ENCODE measurements around the gene FAM43A. TPM values are rescaled to one million over a fixed set of nuclear protein-coding genes. Genes with fewer than 3 reads are reported as not detected.

FAM43A gene
- total and polyA plus RNA-seq, 2 of the 8 experiments (the other 6 are each of a cell fraction or from before 2014, with no cell fraction given): 2.3 to 2.6 TPM

- H3K4ac ChIP-seq (replicated peaks; ENCODE audit: insufficient read length, low read depth, low read length): no peak overlapping the region
- no peak overlapping the region for H3K4me3 ChIP-seq (ENCODE audit: extremely low read depth in 1 of 4, insufficient read depth in 2 of 4, low read depth in 3 of 4, low read length in 4 of 4)
- peaks cover 1% of the 10 kb centered on the region; the same call in 1 of the 2 replicates for H3K23me2 ChIP-seq (ENCODE audit: low read depth, low read length)
- ChIA-PET CTCF (ENCODE audit: partially characterized antibody) (interaction anchor here (0.8 to 2.0 kb wide), 10 partner anchors 9 to 533 kb away, joined by 3 to 7 read pairs (median 3); no protein-coding TSS in a partner anchor), POLR2A (ENCODE audit: partially characterized antibody) (interaction anchor here (0.6 to 0.8 kb wide), 2 partner anchors 111 to 815 kb away, joined by 3 read pairs; no protein-coding TSS in a partner anchor)
- no peak overlapping the region for H2AK5ac ChIP-seq (ENCODE audit: low read depth, low read length)
- DNase-seq (ENCODE audit: low read depth in 1 of 2, low spot score in 2 of 2) (no peak), FAIRE-seq (no peak)
- no peaks in the 10 kb centered on the region for H3K36me3 ChIP-seq (ENCODE audit: control insufficient read depth in 2 of 4, insufficient read depth in 4 of 4, low read length in 3 of 4)
- H3K27ac ChIP-seq (ENCODE audit: low read depth, low read length): no peak overlapping the region
- H4K5ac ChIP-seq (ENCODE audit: insufficient read length, low read depth, low read length): no peak overlapping the region
- H3K9ac ChIP-seq (replicated peaks in 1 of 4; ENCODE audit: extremely low read depth in 1 of 4, low read depth in 3 of 4, low read length in 3 of 4): no peak overlapping the region
- H2BK120ac ChIP-seq (replicated peaks; ENCODE audit: low read depth, low read length): no peak overlapping the region
- no peak overlapping the region for H3K14ac ChIP-seq (ENCODE audit: insufficient read length)
- no peak overlapping the region for H2BK20ac ChIP-seq (ENCODE audit: low read length)
- no peaks in the 10 kb centered on the region for H3K79me1 ChIP-seq (ENCODE audit: low read depth, low read length)
- no peaks in the 10 kb centered on the region for H3K9me3 ChIP-seq (ENCODE audit: insufficient read depth in 2 of 2, low read depth in 1 of 2, low read length in 1 of 2)
- no peaks in the 10 kb centered on the region; a peak in 1 of 7 replicates for H3K4me1 ChIP-seq (replicated peaks in 1 of 4; ENCODE audit: control insufficient read depth in 3 of 4, insufficient read depth in 4 of 4, low read length in 3 of 4)
- no peak overlapping the region for H3K4me2 ChIP-seq (ENCODE audit: insufficient read depth in 1 of 2, low read depth in 2 of 2, low read length in 2 of 2)
- no peak overlapping the region for H3K18ac ChIP-seq (ENCODE audit: extremely low read depth, low read length)
- no peak overlapping the region for H3K23ac ChIP-seq (ENCODE audit: insufficient read length)
- no peak overlapping the region for H3K56ac ChIP-seq (replicated peaks; ENCODE audit: insufficient read length, low read depth, low read length)
- 87% methylated on average over 11 of the region's 11 CpGs; no CpG with 5 or more reads in 1 of the 2 experiments for WGBS, 2 experiments (ENCODE audit: extremely low coverage in 1 of 2, insufficient coverage in 1 of 2, insufficient read length in 1 of 2, insufficient replicate concordance in 2 of 2, low coverage in 1 of 2, low lambda C conversion rate in 2 of 2, missing lambda C conversion rate in 1 of 2)
- H4K91ac ChIP-seq (replicated peaks; ENCODE audit: insufficient read length, low read length): no peak overlapping the region
- no peak overlapping the region for H2BK12ac ChIP-seq (ENCODE audit: low read depth, low read length)
- H2AFZ ChIP-seq (ENCODE audit: low read length): no peak overlapping the region
- no peak overlapping the region for H2BK5ac ChIP-seq (ENCODE audit: low read depth, low read length)
- H3K79me2 ChIP-seq (ENCODE audit: control insufficient read depth in 1 of 2, insufficient read depth in 2 of 2, low read length in 2 of 2): no peaks in the 10 kb centered on the region
- H4K8ac ChIP-seq (ENCODE audit: extremely low read depth, insufficient read depth, low read length): no peak overlapping the region
- no peaks in the 10 kb centered on the region for H4K20me1 ChIP-seq (replicated peaks in 1 of 2; ENCODE audit: control insufficient read depth in 1 of 2, insufficient read depth in 2 of 2, low read length in 2 of 2)
- H2BK15ac ChIP-seq (ENCODE audit: low read length): no peak overlapping the region
- no peaks in the 10 kb centered on the region; a peak in 1 of 7 replicates for H3K27me3 ChIP-seq (replicated peaks in 1 of 4; ENCODE audit: control insufficient read depth in 3 of 4, extremely low read depth in 1 of 4, insufficient read depth in 3 of 4, low read length in 3 of 4)
- TF ChIP-seq FOSL1 (IDR thresholded peaks at IDR 0.05; ENCODE audit: insufficient read depth, low read depth, low read length): no peak
- TF ChIP-seq SP1 (IDR thresholded peaks at IDR 0.05; ENCODE audit: low read depth, low read length): no peak
- no peak for TF ChIP-seq RNF2 (IDR thresholded peaks at IDR 0.05; ENCODE audit: borderline replicate concordance, low read depth, low read length, missing control alignments, poor library complexity, severe bottlenecking)
- TF ChIP-seq ATF2 (IDR thresholded peaks at IDR 0.05; ENCODE audit: low read length): no peak
- no peak for TF ChIP-seq CEBPB (IDR thresholded peaks at IDR 0.05; ENCODE audit: low read depth, low read length)
- TF ChIP-seq BCL11A (IDR thresholded peaks at IDR 0.05; ENCODE audit: low read depth in 2 of 2, low read length in 2 of 2): no peak
- TF ChIP-seq JUND (IDR thresholded peaks at IDR 0.05; ENCODE audit: low read length): no peak
- TF ChIP-seq E2F6 (IDR thresholded peaks at IDR 0.05): no peak
- no peak for TF ChIP-seq SRF (IDR thresholded peaks at IDR 0.05; ENCODE audit: low read depth, low read length)
- no peak for TF ChIP-seq POU5F1 (IDR thresholded peaks at IDR 0.05; ENCODE audit: low read depth, low read length)
These were observed 41.9 kb downstream of the FAM43A start for GRCh38 chr3:194727435-194728128.
